AG20443 (cell line): ENCODE results near the gene PRKRIP1.
"Not testable (repeated sequence)": the region's sequence is repeated elsewhere in the genome, so short reads cannot be mapped to it uniquely, and the experiment has no call there.

Experiments used
- DNase-seq: peaks from one replicate; pipeline ENCODE4 v3.0.0; 2012; ENCODE audit warnings: low spot score, mixed read lengths

PRKRIP1 gene

DNA sequence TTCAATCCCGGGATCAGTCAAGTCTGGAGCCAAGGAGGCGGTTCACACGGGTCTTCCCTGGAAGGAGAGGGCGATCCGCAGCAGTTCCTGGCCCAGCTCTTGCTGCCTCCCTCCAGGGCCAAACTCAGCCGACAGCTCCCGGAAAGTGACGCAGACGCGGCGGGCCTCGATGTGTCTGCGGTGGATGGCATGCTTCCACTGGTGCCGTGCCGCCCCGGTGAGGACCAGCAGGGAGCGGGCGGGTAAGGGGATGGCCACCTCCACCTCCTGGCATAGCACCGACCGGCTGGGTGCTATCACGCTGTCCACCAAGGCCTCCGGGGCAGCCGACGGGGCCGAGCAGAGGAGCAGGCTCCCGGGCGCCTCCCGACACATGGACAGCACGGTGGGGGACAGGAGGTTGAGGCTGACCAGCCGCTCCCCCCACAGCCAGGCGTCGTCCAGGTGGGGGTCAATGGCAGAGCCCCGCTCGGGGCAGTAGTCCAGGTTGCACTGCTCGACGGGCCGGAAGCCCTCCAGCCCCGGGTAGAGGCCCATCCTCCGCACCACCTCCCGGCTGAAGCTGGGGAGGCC, 61.3 kb downstream of the PRKRIP1 start:
- no peak for DNase-seq

DNA sequence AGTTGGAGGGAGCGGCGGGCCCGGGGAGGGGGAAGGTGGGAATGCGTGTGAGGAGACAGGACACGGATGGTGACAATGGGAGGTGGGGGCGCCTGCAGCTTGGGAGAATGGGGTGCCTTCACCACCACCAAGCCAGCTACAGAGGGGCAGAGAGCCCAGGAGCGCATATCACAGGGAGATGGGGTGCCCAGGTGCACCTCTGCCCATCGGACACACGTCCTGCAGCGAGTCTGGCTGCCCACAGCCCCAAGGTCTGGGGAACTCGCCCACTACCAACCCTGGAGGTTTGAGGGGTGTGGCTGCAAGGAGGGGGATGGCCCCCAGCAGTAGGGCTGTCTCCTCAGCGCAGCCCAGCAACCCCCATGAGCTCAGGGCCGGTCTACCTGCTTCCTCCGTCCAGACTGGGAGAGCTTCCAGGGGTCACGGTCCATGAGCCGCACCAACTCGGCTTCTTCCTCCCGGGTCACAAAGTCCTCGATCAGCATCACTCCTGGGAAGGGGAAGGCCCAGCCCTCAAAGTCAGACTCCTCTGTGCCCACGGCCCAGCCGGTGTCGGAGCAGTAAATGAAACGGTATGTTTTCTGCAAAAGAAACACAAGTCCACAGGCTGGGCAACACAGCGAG, 63.2 kb downstream of the PRKRIP1 start:
- no peak for DNase-seq

DNA sequence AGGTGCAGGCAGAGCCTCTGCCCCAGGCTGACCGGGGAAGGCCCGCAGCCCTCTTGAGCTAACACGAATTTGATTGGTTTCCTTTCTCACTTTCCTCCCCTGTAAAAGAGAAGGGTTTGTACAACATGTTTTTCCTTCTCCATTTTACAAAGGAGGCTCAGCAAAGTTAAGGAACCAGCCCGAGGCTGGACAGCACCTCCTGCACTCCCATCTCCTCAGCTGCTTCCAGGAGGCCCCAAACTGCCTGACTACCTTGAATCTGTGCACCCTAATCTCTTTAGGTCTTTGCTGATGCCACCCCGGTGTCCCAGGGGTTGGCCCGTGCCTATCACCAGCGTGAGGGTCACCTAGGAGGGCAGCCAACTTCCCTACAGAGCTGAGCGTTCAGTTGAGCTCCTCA, 64.3 kb downstream of the PRKRIP1 start:
- no peak for DNase-seq

DNA sequence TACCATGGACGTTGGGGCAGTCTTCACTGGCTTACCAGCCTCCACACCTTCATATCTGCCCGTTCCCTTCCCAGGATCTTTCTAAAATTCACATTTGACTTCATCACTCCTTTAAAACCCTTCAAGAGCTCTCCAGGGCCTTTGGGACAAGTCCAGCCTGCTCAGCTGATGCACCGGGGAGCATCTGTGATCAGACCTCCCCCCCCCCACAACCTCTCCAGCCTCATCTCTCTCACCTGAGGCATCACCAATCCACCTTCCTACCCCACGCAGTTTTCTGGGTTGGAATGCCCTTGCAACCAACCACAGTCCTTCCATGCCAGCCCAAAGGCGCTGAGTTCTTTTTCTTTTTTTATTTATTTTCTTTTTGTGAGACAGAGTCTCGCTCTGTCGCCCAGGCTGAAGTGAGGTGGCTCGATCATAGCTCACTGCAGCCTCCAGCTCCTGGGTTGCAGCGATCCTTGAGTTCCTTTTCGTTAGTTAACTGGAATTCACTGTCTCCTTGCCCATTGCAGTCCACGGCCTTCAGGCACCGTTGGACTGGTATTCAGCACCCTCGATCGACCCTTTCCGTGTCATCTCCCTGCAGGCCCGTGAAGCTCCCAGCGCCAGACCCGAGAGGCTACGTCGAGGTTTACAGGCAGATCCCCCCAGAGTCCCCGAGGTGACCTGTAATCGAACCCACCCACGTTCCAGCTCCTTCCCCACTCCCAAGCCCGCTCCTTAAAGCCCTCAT, 67.8 kb downstream of the PRKRIP1 start:
- peak; percentile 46 for DNase-seq

DNA sequence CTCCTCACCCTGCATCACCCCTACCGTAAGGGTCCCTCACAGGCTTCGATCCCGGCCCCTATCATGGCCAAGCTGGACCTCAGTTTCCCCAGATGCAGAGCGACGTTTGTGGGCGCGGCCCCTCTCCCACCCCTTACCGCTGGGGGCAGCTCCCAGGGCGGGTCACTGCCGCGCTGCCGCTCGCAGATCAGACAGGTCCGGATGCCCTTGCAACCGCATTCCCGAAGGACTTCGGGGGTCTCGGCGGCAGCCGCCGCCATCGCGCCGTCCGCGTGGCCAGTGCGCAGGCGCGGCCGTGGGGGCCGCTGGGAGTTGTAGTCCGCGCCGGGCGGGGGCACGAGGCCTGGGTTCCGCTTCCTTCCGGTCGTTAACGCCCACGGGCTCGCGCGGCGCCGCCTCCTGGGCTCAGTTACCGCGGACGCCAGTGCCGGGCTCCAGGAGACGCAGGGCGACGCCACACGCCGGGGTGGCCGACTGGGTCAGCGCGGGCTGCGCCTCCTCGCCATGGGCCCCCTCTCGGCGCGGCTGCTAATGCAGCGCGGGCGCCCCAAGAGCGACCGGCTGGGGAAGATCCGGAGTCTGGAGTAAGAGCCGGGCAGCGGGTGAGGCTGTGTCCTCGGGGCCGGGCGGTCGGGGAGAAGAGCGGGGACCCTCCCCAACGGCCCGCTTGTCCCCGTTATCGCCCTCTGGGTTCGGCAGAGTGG, 68.6 kb downstream of the PRKRIP1 start, which contains the start of the genes ALKBH4 and LRWD1:
TSS of gene ALKBH4 (minus strand) at position 287 of the 704 bp plus-strand sequence. CDS start at position 260, 27 bp downstream.
TSS of gene LRWD1 (plus strand) at position 408 of the 704 bp plus-strand sequence. CDS start at position 505, 97 bp downstream.
- DNase-seq = peak; percentile 100

DNA sequence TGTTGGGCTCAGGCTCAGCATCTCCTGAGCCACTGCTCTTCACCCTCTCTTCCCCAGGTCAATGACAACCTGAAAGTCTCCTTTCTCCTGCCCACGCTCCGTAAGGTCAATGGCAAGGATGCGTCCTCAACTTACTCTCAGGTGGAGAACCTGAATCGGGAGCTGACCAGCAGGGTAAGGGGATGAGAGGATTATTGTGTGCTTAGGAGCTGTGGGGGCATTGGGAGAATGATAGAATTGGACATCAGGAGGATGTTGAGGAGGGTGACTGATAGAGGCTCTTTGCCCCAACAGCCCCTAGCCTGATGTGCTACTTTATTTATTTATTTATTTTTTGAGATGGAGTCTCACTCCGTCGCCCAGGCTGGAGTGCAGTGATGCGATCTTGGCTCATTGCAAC, 69.9 kb downstream of the PRKRIP1 start:
- no peak for DNase-seq

DNA sequence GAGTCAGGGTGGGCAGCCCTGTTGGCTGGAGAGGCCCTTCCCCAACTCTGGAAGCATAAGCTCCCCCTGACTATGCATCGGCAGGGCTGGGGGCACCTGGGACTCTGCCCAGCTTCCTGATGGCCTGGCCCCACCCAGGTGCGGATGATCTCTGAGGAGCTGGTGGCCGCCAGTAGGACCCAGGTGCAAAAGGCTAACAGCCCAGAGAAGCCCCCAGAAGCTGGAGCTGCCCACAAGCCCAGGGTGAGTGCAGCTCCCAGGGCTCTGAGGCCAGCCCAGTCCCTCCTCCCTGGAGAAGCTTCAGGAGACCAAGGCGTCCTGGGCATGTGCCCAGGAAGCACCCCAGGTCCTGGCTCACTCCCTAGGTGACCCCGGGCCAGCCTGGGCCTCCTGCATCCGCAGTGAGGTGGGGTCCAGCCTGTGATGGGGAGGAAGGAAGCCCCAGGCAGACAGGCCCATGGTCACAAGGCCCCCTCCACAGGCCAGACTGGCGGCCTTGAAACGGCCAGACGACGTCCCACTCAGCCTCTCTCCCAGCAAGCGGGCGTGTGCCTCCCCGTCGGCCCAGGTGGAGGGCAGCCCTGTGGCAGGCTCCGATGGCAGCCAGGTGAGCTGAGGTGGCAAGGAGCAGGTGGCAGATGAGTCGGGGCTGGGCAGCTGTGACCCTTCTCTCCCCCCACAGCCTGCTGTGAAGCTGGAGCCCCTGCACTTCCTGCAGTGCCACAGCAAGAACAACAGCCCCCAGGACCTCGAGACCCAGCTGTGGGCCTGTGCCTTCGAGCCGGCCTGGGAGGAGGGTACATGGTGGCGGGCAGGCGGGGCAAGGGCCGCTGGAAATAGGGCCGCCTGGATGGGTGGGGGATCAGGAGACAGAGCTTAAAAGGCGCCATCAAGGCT, 71.7 kb downstream of the PRKRIP1 start:
- DNase-seq = no peak

DNA sequence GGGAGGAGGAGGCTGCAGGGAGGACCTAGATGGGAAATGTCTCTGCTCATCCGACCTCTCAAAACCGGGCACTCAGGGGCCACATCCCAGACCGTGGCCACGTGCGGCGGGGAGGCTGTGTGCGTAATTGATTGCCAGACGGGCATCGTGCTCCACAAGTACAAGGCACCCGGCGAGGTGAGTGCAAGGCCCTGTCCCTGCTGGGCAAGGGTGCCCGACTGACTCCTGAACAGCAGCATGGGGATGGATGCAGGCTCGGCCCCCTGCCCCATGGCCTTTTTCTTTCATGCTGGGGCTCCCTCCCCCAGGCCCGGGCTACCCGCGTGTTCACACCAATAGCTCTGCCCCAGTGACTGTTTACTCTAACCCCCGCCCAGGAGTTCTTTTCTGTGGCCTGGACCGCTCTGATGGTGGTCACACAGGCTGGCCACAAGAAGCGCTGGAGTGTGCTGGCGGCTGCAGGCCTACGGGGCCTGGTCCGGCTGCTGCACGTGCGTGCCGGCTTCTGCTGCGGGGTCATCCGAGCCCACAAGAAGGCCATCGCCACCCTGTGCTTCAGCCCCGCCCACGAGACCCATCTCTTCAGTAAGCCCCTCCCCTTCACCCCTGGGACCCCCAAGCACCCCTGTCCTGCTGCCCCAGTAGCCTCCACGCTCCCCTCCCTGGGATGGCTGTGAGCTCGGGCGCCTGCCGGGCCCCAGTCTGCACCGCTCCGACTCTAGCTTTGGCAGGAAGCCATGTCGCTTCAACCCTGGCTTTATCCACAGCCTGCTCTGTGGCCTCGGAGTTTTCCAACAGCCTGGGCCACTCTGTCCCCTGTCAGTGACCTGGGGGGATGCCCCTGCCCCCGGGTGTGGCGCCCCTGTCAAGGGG, 72.6 kb downstream of the PRKRIP1 start:
- DNase-seq = no peak

DNA sequence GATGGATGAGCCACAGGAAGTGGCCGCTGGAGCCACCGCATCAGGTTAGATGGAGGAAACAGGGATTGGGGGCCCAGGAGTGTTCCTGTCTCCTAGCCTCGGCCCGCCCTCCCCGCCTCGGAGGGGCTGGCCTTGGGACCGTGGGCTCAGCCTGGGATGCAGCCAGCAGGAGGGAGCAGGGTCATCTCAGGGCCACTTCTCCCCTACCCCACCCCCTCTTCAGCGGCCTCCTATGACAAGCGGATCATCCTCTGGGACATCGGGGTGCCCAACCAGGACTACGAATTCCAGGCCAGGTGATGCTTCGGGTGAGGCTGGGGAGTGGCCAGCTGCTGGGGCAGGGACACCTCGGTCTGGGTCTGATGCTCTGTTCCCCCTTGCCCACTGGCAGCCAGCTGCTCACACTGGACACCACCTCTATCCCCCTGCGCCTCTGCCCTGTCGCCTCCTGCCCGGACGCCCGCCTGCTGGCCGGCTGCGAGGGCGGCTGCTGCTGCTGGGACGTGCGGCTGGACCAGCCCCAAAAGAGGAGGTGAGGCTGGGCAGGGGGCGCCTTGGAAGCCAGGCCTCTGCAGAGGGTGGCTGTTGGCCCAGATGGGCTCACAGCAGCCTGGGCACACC, 73.3 kb downstream of the PRKRIP1 start:
- no peak for DNase-seq

DNA sequence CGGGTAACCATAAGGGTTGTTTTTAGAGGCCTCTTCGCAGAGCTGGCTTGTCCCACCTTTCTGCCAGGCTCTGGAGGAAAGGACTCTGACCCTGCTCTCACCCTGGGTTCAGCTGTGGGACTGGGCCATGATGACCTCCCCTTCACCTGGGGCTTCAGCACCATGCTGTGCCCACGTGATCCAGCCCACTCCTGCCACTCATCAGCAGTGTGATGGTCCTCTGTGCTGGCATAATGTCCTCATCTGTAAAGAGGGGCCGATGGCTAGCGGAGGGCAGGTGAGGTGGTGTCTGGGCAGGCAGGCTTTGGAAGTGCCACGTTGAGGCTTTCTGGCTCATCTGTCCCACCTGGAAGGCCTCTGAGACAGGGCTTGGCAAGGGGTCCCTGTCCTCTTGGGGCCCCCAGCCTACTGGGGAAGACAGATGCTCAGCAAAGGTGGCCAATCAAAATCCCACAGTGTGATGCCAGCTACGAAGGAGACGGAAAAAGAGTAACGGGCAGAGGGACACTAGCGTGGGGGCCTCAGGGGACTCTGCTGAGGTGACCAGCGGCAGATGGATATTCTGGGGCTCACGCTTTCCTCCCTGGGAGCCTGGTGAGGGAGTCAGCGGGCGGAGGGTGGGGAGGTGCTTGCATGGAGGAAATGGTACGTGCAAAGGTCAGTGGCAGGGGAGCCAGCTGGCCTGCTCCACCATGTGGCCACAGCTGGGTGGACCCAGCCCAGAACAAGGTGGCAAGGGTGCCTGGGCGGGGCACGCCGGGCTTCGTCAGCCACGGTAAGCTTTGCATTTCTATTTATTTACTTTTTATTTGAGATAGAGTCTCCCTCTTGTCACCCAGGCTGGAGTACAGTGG, 74.0 kb downstream of the PRKRIP1 start:
- DNase-seq = no peak

DNA sequence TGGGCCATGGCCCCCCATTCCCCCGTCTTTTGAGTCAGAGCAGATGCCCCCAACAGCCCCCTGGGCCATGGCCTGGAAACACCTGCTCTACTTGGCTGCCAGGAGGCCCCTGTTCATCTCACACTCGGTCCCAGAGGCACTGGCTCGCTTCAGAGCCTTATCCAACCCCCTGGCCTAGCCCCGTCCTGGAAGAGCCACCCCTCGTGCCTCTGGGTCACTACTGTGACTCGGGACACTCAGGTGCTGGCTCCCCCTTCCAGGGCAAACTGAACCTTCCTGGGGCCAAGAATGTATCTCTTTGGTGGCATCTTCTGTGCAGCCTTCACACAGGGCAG, 75.6 kb downstream of the PRKRIP1 start:
- no peak for DNase-seq

DNA sequence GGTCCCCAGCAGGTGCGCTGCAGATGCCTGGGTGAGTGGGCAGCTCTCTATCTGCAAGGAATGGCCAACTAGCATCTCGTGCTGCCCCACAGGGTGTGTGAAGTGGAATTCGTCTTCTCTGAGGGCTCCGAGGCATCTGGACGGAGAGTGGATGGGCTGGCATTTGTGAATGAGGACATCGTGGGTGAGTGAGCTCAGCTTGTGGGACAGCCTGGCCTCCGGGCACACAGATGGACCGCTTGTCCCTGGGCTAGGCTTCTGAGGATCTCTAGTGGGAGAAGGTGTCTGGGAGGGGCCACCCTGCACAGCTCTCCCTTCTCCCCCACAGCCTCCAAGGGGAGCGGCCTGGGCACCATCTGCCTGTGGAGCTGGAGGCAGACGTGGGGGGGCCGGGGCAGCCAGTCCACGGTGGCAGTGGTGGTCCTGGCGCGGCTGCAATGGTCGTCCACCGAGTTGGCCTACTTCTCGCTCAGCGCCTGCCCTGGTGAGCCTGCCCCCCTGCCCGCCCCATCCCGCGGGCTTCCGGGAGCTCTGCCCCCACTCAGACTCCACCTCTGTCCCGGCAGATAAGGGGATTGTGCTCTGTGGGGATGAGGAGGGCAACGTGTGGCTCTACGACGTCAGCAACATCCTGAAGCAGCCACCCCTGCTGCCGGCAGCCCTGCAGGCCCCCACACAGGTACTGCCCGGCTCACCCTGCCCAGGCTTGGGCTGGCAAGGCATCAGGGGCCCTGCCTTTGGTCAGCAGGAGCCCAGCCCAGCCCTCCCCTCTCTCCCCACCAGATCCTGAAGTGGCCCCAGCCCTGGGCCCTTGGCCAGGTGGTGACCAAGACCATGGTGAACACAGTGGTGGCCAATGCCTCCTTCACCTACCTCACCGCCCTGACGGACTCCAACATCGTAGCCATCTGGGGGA, 76.2 kb downstream of the PRKRIP1 start:
- no peak for DNase-seq

DNA sequence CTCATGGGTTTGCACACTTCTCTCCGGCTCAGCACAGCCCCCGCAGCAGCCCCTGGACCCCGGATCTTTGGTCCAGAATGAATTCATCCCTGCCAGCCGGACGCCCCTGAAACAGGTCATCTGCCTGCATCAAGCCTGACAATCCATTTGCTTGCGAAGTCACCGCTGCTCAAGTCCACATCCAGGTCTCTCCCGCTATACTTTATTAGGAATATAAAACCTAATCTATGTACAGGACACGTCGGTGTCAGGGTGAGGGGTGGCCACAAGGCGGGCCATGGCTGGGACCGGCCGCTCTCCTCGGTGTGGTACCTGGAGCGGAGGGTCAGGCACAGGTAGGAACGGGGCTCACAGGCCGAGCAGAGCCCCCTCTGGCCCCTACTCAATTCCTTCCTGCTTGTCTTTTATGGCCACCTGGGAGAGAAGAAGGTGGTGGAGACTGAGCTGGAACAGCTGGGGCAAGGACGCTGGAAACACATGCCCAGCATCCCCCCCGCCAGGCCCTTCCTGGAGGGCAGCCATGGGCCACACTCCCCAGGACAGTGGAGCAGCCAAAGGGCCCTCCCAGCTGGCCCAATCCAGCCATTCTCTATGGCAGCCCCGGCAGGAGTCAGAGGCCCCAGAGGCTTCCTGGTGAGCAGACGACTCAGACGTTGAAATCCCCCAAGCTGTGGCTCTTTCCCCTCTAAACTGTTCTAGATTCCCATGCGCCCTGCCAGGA, 77.3 kb downstream of the PRKRIP1 start:
- no peak for DNase-seq

DNA sequence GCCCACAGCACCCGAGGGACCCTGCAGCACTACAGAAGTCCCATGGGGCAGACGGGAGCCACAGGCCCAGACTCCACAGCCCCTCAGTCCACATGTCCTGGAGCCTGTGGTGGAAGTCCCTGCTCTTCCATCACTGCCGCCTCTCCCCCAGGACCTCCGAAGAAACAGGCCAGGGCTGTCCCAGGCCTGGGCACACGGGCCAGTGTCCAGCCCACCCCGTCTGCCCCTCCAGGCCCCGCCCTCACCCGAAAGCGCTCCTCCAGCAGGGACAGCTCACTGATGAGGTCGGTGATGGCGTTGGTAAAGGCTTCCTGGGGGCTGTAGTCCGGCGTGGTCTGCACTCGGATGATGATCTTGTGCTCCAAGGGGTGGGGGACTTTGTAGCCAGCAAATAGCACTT, 78.0 kb downstream of the PRKRIP1 start:
- not testable (repeated sequence) for DNase-seq

DNA sequence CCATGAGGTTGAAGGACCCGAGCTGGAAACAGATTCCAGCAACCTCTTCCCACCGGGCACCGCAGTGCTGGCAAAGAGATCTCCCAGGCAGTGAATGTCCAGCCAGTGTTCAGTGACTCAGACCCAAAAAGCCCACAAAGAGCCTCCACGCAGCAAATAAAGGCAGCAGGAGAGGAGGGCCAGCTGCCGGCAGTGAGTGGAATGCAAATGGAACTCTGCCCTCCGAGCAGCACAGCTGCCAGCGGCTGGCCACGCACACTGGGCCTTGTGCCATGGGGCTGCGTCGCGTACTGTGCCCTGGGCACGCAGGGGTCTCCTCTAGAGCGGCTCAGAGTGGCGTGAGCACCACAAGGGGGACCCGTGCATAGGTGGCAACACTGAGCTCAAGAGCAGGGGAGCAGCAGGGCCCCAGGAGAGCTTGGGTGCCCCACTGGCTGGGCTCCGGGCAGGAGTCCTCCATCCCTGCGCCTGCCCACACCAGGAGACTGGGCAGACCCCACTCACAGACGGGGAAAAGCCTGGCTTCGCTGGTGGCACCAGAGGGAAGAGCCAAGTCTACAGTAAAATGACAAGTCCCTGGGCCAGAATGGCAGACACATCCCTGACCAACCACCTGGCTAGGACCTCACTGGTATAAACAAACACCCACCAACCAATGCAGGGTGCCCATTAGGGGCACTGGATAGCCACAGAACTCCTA, 78.7 kb downstream of the PRKRIP1 start:
- not testable (repeated sequence) for DNase-seq
